ENCODE results near the gene LHFPL3.

Gene LHFPL3

DNA sequence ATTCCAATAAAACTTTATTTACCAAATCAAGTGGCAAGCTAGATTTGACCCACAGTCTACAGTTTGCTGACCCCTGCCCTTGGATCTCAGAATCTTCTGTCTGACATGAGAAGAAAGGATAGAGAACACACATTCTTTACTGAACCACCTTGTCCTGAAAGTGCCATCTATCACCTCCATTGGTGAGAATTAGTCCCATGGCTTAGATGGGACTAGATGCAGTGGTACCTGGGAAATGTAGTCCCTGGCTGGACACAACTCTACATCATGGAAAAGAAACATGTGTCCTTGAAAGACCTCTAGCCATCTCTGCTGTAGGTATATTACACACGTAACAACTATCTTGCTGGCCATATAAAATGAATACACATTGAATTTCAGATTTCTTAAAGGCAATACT, 336.2 kb downstream of the LHFPL3 start:
- H3K27ac ChIP-seq (ENCODE audit: low read depth, low read length), result no peak overlapping the region

DNA sequence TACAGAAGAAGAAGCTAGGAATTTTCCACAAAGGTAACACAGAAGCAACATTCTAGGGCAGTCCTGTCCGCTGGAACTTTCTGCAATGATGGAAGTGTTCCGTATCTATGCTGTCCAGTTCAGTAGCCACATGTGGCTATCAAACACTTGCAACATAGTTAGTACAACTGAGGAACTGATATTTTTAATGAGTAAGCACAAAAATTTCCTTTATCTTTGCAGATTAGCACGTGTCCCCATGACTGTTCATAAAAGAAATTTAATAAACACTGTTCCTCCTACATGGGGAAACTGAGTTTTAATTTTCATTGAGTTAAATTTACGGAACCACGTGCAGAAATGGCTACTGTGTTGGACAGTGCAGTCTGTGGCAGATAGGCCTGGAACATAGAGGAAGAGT, 349.2 kb downstream of the LHFPL3 start:
- no peak for TF ChIP-seq EZH2phosphoT487 (IDR thresholded peaks at IDR 0.05; ENCODE audit: borderline replicate concordance, low read length)
- TF ChIP-seq, protein P1, sequence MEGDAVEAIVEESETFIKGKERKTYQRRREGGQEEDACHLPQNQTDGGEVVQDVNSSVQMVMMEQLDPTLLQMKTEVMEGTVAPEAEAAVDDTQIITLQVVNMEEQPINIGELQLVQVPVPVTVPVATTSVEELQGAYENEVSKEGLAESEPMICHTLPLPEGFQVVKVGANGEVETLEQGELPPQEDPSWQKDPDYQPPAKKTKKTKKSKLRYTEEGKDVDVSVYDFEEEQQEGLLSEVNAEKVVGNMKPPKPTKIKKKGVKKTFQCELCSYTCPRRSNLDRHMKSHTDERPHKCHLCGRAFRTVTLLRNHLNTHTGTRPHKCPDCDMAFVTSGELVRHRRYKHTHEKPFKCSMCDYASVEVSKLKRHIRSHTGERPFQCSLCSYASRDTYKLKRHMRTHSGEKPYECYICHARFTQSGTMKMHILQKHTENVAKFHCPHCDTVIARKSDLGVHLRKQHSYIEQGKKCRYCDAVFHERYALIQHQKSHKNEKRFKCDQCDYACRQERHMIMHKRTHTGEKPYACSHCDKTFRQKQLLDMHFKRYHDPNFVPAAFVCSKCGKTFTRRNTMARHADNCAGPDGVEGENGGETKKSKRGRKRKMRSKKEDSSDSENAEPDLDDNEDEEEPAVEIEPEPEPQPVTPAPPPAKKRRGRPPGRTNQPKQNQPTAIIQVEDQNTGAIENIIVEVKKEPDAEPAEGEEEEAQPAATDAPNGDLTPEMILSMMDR (IDR thresholded peaks at IDR 0.05; ENCODE audit: low read depth, low read length, poor library complexity, severe bottlenecking), result no peak
- H3K4me3 ChIP-seq (ENCODE audit: low read length), result no peak overlapping the region
- no peaks in the 10 kb centered on the region for H3K79me2 ChIP-seq (ENCODE audit: control insufficient read depth, low read length)
- H3K27ac ChIP-seq (ENCODE audit: low read depth, low read length), result no peak overlapping the region
- H4K20me1 ChIP-seq (ENCODE audit: control insufficient read depth, insufficient read depth, low read depth, low read length), result no peaks in the 10 kb centered on the region
- H3K27me3 ChIP-seq (ENCODE audit: control insufficient read depth, low read length), result peaks cover 3% of the 10 kb centered on the region; the same call in 1 of the 2 replicates
- H3K4me2 ChIP-seq (ENCODE audit: low read length), result no peak overlapping the region
- H3K9me2 ChIP-seq (replicated peaks; ENCODE audit: control insufficient read depth, low read length), result no peaks in the 10 kb centered on the region; the same call in 1 of the 2 replicates
- no peaks in the 10 kb centered on the region for H3K9me3 ChIP-seq (ENCODE audit: control insufficient read depth, insufficient read depth, low read length)
- no peaks in the 10 kb centered on the region for H3F3A ChIP-seq (ENCODE audit: control insufficient read depth, insufficient read depth)
- no peaks in the 10 kb centered on the region for H3K36me3 ChIP-seq (ENCODE audit: control insufficient read depth, low read length)
- H3K4me1 ChIP-seq (ENCODE audit: control insufficient read depth, low read length), result no peaks in the 10 kb centered on the region

More for the DNA sequence above, 336.2 kb downstream of the LHFPL3 start:
- no peaks in the 10 kb centered on the region for H3K9me3 ChIP-seq (ENCODE audit: control insufficient read depth, insufficient read depth, low read length)
- H3K4me3 ChIP-seq (ENCODE audit: low read length), result no peak overlapping the region
- no peak overlapping the region for H3K4me2 ChIP-seq (ENCODE audit: low read length)
- H3K4me1 ChIP-seq (ENCODE audit: control insufficient read depth, low read length), result no peaks in the 10 kb centered on the region
- H3K9me2 ChIP-seq (replicated peaks; ENCODE audit: control insufficient read depth, low read length), result no peaks in the 10 kb centered on the region
- no peaks in the 10 kb centered on the region for H4K20me1 ChIP-seq (ENCODE audit: control insufficient read depth, insufficient read depth, low read depth, low read length)
- no peaks in the 10 kb centered on the region for H3F3A ChIP-seq (ENCODE audit: control insufficient read depth, insufficient read depth)
- no peaks in the 10 kb centered on the region for H3K27me3 ChIP-seq (ENCODE audit: control insufficient read depth, low read length)
- TF ChIP-seq EZH2phosphoT487 (IDR thresholded peaks at IDR 0.05; ENCODE audit: borderline replicate concordance, low read length), result no peak
- TF ChIP-seq, protein P1 (IDR thresholded peaks at IDR 0.05; ENCODE audit: low read depth, low read length, poor library complexity, severe bottlenecking), result no peak
- no peaks in the 10 kb centered on the region for H3K36me3 ChIP-seq (ENCODE audit: control insufficient read depth, low read length)
- H3K79me2 ChIP-seq (ENCODE audit: control insufficient read depth, low read length), result no peaks in the 10 kb centered on the region

DNA sequence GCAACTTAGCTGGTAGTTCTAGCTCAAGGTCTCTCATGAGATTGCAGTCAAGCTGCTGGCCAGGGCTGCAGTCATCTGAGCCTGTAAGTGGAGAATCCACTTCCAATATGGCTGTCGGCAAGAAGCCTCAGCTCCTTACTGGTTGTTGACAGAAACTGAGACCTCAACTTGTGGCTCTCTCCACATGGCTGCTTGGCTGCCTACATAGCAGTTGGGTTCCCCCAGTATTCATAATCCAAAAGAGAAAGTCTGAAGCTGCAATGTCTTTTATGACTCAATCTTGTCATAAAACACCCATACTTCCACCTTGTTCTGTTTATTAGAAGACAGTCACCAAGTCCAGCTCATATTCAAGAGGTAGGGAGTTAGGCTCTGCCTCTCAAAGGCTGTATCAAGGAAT, 350.7 kb downstream of the LHFPL3 start:
- no peak for TF ChIP-seq EZH2phosphoT487 (IDR thresholded peaks at IDR 0.05; ENCODE audit: borderline replicate concordance, low read length)
- TF ChIP-seq, protein P1 (IDR thresholded peaks at IDR 0.05; ENCODE audit: low read depth, low read length, poor library complexity, severe bottlenecking), result no peak
- Histone ChIP-seq H3F3A (ENCODE audit: control insufficient read depth, insufficient read depth) (no peaks in the 10 kb centered on the region), H4K20me1 (ENCODE audit: control insufficient read depth, insufficient read depth, low read depth, low read length) (no peaks in the 10 kb centered on the region), H3K4me3 (ENCODE audit: low read length) (no peak overlapping the region), H3K9me3 (ENCODE audit: control insufficient read depth, insufficient read depth, low read length) (no peaks in the 10 kb centered on the region), H3K4me2 (ENCODE audit: low read length) (no peak overlapping the region), H3K27me3 (ENCODE audit: control insufficient read depth, low read length) (peaks cover 3% of the 10 kb centered on the region; the same call in 1 of the 2 replicates), H3K9me2 (replicated peaks; ENCODE audit: control insufficient read depth, low read length) (no peaks in the 10 kb centered on the region), H3K27ac (ENCODE audit: low read depth, low read length) (no peak overlapping the region), H3K36me3 (ENCODE audit: control insufficient read depth, low read length) (no peaks in the 10 kb centered on the region), H3K4me1 (ENCODE audit: control insufficient read depth, low read length) (no peaks in the 10 kb centered on the region), H3K79me2 (ENCODE audit: control insufficient read depth, low read length) (no peaks in the 10 kb centered on the region)
